Prostate gland (tissue), 2 donors: ENCODE data around the gene EIF2S3.
"Not testable (repeated sequence)": the region's sequence is repeated elsewhere in the genome, so short reads cannot be mapped to it uniquely, and the experiment has no call there.

Experiments
- POLR2A ChIP-seq: fragments of 450-650 bp; IDR thresholded peaks from one replicate; pipeline ENCODE4 v1.6.1; 2016; ENCODE audit warnings: antibody characterized with exemption, mild to moderate bottlenecking
- POLR2AphosphoS5 ChIP-seq: sonication (generic); formaldehyde crosslinking; IDR thresholded peaks from one replicate; pipeline ENCODE4 v1.6.1; 2017; ENCODE audit warnings: antibody characterized with exemption
- TF ChIP-seq, protein P1 (sequence below), 4 experiments: fragments of 200-600 bp in 2 of 4; fragments of 450-650 bp in 2 of 4; sonication (generic) in 2 of 4; IDR thresholded peaks; 1 replicate in 3 of 4; 2 replicates in 1 of 4; pipeline ENCODE4 v1.5.1; 2016 to 2019; ENCODE audit warnings: antibody characterized with exemption in 4 of 4, mild to moderate bottlenecking in 2 of 4, moderate library complexity in 2 of 4

DNA sequence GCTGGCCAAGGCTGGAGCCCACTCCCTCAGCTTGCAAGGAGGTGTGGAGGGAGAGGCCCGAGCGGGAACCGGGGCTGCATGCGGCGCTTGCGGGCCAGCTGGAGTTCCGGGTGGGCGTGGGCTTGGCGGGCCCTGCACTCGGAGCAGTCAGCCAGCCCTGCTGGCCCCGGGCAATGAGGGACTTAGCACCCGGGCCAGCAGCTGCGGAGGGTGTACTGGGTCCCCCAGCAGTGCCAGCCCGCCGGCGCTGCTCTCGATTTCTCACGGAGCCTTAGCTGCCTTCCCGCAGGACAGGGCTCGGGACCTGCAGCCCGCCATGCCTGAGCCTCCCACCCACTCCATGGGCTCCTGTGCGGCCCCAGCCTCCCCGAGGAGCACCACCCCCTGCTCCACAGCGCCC, 5.1 kb upstream of the EIF2S3 start:
- TF ChIP-seq, protein P1, sequence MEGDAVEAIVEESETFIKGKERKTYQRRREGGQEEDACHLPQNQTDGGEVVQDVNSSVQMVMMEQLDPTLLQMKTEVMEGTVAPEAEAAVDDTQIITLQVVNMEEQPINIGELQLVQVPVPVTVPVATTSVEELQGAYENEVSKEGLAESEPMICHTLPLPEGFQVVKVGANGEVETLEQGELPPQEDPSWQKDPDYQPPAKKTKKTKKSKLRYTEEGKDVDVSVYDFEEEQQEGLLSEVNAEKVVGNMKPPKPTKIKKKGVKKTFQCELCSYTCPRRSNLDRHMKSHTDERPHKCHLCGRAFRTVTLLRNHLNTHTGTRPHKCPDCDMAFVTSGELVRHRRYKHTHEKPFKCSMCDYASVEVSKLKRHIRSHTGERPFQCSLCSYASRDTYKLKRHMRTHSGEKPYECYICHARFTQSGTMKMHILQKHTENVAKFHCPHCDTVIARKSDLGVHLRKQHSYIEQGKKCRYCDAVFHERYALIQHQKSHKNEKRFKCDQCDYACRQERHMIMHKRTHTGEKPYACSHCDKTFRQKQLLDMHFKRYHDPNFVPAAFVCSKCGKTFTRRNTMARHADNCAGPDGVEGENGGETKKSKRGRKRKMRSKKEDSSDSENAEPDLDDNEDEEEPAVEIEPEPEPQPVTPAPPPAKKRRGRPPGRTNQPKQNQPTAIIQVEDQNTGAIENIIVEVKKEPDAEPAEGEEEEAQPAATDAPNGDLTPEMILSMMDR (IDR thresholded peaks at IDR 0.05), result not testable (repeated sequence)
- not testable (repeated sequence) for TF ChIP-seq POLR2A, POLR2AphosphoS5
